Vagina (tissue), 2 donors: ENCODE results near the gene ETNPPL.

Experiments
- POLR2A ChIP-seq, 2 donors: fragments of 450-650 bp; IDR thresholded peaks; one replicate each; pipeline ENCODE4 v1.6.1; 2017; ENCODE audit warnings: antibody characterized with exemption in 2 of 2, mild to moderate bottlenecking in 2 of 2, moderate library complexity in 2 of 2
- TF ChIP-seq, protein P1 (sequence below), 3 experiments: fragments of 450-650 bp in 2 of 3; fragments of 200-600 bp in 1 of 3; sonication (generic) in 1 of 3; IDR thresholded peaks; one replicate each; pipeline ENCODE4 v1.5.1; 2017 to 2019; ENCODE audit warnings: antibody characterized with exemption in 3 of 3, mild to moderate bottlenecking in 2 of 3, moderate library complexity in 2 of 3

DNA sequence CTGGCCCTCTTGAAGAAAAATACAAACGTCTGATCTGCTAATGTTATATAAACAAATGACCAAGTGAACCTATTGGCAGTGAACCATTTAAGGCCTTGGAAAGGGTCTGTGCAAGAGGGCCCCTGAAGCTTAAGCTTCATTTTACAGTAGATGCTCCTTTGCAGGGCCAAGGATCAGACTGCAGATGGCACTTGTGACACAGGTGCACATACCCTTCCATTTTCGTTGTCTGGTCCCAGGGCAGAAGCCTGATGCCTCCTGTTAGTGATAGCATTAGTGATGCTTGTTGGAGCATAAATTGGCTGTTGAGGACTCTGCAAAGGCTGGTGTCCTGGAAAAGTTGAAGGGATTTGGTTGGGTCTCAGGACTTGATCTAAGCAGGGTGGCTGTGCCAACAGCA, 46.5 kb downstream of the ETNPPL start:
- TF ChIP-seq, protein P1, sequence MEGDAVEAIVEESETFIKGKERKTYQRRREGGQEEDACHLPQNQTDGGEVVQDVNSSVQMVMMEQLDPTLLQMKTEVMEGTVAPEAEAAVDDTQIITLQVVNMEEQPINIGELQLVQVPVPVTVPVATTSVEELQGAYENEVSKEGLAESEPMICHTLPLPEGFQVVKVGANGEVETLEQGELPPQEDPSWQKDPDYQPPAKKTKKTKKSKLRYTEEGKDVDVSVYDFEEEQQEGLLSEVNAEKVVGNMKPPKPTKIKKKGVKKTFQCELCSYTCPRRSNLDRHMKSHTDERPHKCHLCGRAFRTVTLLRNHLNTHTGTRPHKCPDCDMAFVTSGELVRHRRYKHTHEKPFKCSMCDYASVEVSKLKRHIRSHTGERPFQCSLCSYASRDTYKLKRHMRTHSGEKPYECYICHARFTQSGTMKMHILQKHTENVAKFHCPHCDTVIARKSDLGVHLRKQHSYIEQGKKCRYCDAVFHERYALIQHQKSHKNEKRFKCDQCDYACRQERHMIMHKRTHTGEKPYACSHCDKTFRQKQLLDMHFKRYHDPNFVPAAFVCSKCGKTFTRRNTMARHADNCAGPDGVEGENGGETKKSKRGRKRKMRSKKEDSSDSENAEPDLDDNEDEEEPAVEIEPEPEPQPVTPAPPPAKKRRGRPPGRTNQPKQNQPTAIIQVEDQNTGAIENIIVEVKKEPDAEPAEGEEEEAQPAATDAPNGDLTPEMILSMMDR (IDR thresholded peaks at IDR 0.05) = no peak
- no peak for TF ChIP-seq POLR2A (IDR thresholded peaks at IDR 0.05)
